HEK293 (cell line): ENCODE results near the gene GLI1.

Experiments
- CTCF ChIA-PET: fragments of 350-600 bp; formaldehyde crosslinking; extraction: SDS; loops from one replicate; lab custom pipeline; 2021; ENCODE audit warnings: antibody characterized with exemption; lab: Yijun Ruan, JAX
- POLR2A ChIA-PET: fragments of 300-600 bp; formaldehyde crosslinking; extraction: SDS; loops from one replicate; lab custom pipeline; 2020; ENCODE audit warnings: antibody characterized with exemption, inconsistent platforms; lab: Yijun Ruan, JAX
- H3K27ac ChIP-seq: fragments of 200-500 bp; sonication (Bioruptor generic); 2 replicates; pipeline ENCODE4 v1.5.1; 2014; ENCODE audit warnings: low read depth, low read length, control low read depth, inconsistent platforms; ENCODE audit errors: extremely low read depth
- H3K36me3 ChIP-seq, 2 experiments: fragments of 200-500 bp in 1 of 2; sonication (Bioruptor generic) in 1 of 2; 1 replicate in 1 of 2; 2 replicates in 1 of 2; pipeline ENCODE4 v1.5.1; 2014 to 2017; ENCODE audit warnings: inconsistent platforms in 2 of 2, low read length in 2 of 2; ENCODE audit not compliant: control insufficient read depth in 2 of 2, insufficient read depth in 1 of 2
- H3K4me1 ChIP-seq: fragments of 200-500 bp; sonication (Bioruptor generic); 2 replicates; pipeline ENCODE4 v1.5.1; 2014; ENCODE audit warnings: mild to moderate bottlenecking, low read length, inconsistent platforms; ENCODE audit not compliant: control insufficient read depth, insufficient read depth
- H3K4me3 ChIP-seq: 2 replicates; pipeline ENCODE4 v1.5.1; 2011; ENCODE audit warnings: low read depth, mild to moderate bottlenecking, control low read depth, low read length, moderate library complexity
- H3K9me3 ChIP-seq: fragments of 200-500 bp; sonication (Bioruptor generic); 2 replicates; pipeline ENCODE4 v1.5.1; 2014; ENCODE audit warnings: low read depth, low read length, inconsistent platforms; ENCODE audit not compliant: control insufficient read depth, insufficient read depth
- HOXD13 ChIP-seq: sonication (generic); formaldehyde crosslinking; IDR thresholded peaks from 2 replicates; pipeline ENCODE4 v1.8.0; 2022; ENCODE audit warnings: missing genetic modification reagents, borderline replicate concordance
- INSM2 ChIP-seq: fragments of 450-650 bp; formaldehyde crosslinking; IDR thresholded peaks from 2 replicates; pipeline ENCODE4 v1.5.1; 2016; ENCODE audit warnings: missing biosample characterization, missing genetic modification characterization
- MYNN ChIP-seq: fragments of 450-650 bp; formaldehyde crosslinking; IDR thresholded peaks from 2 replicates; pipeline ENCODE4 v1.5.1; 2016; ENCODE audit warnings: missing biosample characterization, missing genetic modification characterization, borderline replicate concordance
- OSR2 ChIP-seq: fragments of 450-650 bp; formaldehyde crosslinking; IDR thresholded peaks from 2 replicates; pipeline ENCODE4 v1.5.1; 2016; ENCODE audit warnings: missing biosample characterization, missing genetic modification characterization
- REPIN1 ChIP-seq: fragments of 450-650 bp; formaldehyde crosslinking; IDR thresholded peaks from 2 replicates; pipeline ENCODE4 v1.5.1; 2017; ENCODE audit warnings: missing biosample characterization, missing genetic modification characterization, low read depth
- SP2 ChIP-seq: fragments of 450-650 bp; formaldehyde crosslinking; IDR thresholded peaks from 2 replicates; pipeline ENCODE4 v1.5.1; 2016; ENCODE audit warnings: missing biosample characterization, missing genetic modification characterization
- SP3 ChIP-seq: fragments of 450-650 bp; formaldehyde crosslinking; IDR thresholded peaks from 2 replicates; pipeline ENCODE4 v1.5.1; 2016; ENCODE audit warnings: missing biosample characterization, missing genetic modification characterization
- TRIM28 ChIP-seq: IDR thresholded peaks from 2 replicates; pipeline ENCODE4 v1.6.1; 2011; ENCODE audit warnings: low read length, control low read depth, borderline replicate concordance
- ZFP3 ChIP-seq: fragments of 450-650 bp; formaldehyde crosslinking; IDR thresholded peaks from 2 replicates; pipeline ENCODE4 v1.5.1; 2016; ENCODE audit warnings: low read depth, missing biosample characterization, missing genetic modification characterization
- ZIC2 ChIP-seq: fragments of 450-650 bp; formaldehyde crosslinking; IDR thresholded peaks from 2 replicates; pipeline ENCODE4 v1.5.1; 2016; ENCODE audit warnings: missing biosample characterization, missing genetic modification characterization
- ZNF175 ChIP-seq: fragments of 450-650 bp; formaldehyde crosslinking; IDR thresholded peaks from 2 replicates; pipeline ENCODE4 v1.5.1; 2016; ENCODE audit warnings: missing biosample characterization, missing genetic modification characterization
- ZNF202 ChIP-seq: fragments of 450-650 bp; formaldehyde crosslinking; IDR thresholded peaks from 2 replicates; pipeline ENCODE4 v1.5.1; 2016; ENCODE audit warnings: missing biosample characterization, missing genetic modification characterization, borderline replicate concordance
- ZNF324 ChIP-seq: fragments of 450-650 bp; formaldehyde crosslinking; IDR thresholded peaks from 2 replicates; pipeline ENCODE4 v1.5.1; 2016; ENCODE audit warnings: missing biosample characterization, missing genetic modification characterization
- ZNF366 ChIP-seq: fragments of 450-650 bp; formaldehyde crosslinking; conservative IDR thresholded peaks from 2 replicates; pipeline ENCODE4 v1.5.1; 2016; ENCODE audit warnings: missing biosample characterization, missing genetic modification characterization
- ZNF391 ChIP-seq: fragments of 450-650 bp; formaldehyde crosslinking; IDR thresholded peaks from 2 replicates; pipeline ENCODE4 v1.5.1; 2016; ENCODE audit warnings: low read depth, missing biosample characterization, missing genetic modification characterization, borderline replicate concordance
- ZNF426 ChIP-seq: fragments of 450-650 bp; formaldehyde crosslinking; IDR thresholded peaks from 2 replicates; pipeline ENCODE4 v1.5.1; 2017; ENCODE audit warnings: missing biosample characterization, missing genetic modification characterization, mild to moderate bottlenecking, inconsistent platforms, moderate library complexity
- ZNF473 ChIP-seq: fragments of 450-650 bp; formaldehyde crosslinking; IDR thresholded peaks from 2 replicates; pipeline ENCODE4 v1.5.1; 2017; ENCODE audit warnings: missing biosample characterization, missing genetic modification characterization
- ZNF521 ChIP-seq: fragments of 450-650 bp; formaldehyde crosslinking; IDR thresholded peaks from 2 replicates; pipeline ENCODE4 v1.5.1; 2017; ENCODE audit warnings: missing biosample characterization, mild to moderate bottlenecking, missing genetic modification characterization
- ZNF530 ChIP-seq: fragments of 450-650 bp; formaldehyde crosslinking; IDR thresholded peaks from 2 replicates; pipeline ENCODE4 v1.5.1; 2016; ENCODE audit warnings: low read depth, missing biosample characterization, missing genetic modification characterization
- ZNF544 ChIP-seq: fragments of 450-650 bp; formaldehyde crosslinking; IDR thresholded peaks from 2 replicates; pipeline ENCODE4 v1.5.0; 2017; ENCODE audit warnings: missing biosample characterization, missing genetic modification characterization
- ZNF558 ChIP-seq: fragments of 450-650 bp; formaldehyde crosslinking; IDR thresholded peaks from 2 replicates; pipeline ENCODE4 v1.5.1; 2016; ENCODE audit warnings: missing biosample characterization, missing genetic modification characterization
- ZNF596 ChIP-seq: fragments of 450-650 bp; IDR thresholded peaks from 2 replicates; pipeline ENCODE4 v1.5.0; 2018; ENCODE audit warnings: missing biosample characterization, mild to moderate bottlenecking, missing genetic modification characterization, moderate library complexity
- ZNF629 ChIP-seq: fragments of 450-650 bp; formaldehyde crosslinking; IDR thresholded peaks from 2 replicates; pipeline ENCODE4 v1.5.1; 2017; ENCODE audit warnings: missing biosample characterization, missing genetic modification characterization
- ZNF658 ChIP-seq: fragments of 450-650 bp; formaldehyde crosslinking; IDR thresholded peaks from 2 replicates; pipeline ENCODE4; 2016; ENCODE audit warnings: missing biosample characterization, missing genetic modification characterization
- ZNF664 ChIP-seq: fragments of 450-650 bp; formaldehyde crosslinking; IDR thresholded peaks from 2 replicates; pipeline ENCODE4 v1.5.1; 2016; ENCODE audit warnings: missing biosample characterization, missing genetic modification characterization
- ZNF677 ChIP-seq: fragments of 450-650 bp; IDR thresholded peaks from 2 replicates; pipeline ENCODE4 v1.5.0; 2018; ENCODE audit warnings: missing biosample characterization, mild to moderate bottlenecking, missing genetic modification characterization, moderate library complexity
- ZNF830 ChIP-seq: fragments of 450-650 bp; IDR thresholded peaks from 2 replicates; pipeline ENCODE4 v1.5.0; 2018; ENCODE audit warnings: missing biosample characterization, missing genetic modification characterization, low read depth, mild to moderate bottlenecking, moderate library complexity
- TF ChIP-seq, protein P1 (sequence below): fragments of 450-650 bp; formaldehyde crosslinking; IDR thresholded peaks from 2 replicates; pipeline ENCODE4 v1.5.1; 2016; ENCODE audit warnings: missing biosample characterization, missing genetic modification characterization
- TF ChIP-seq, protein P2 (sequence below): fragments of 450-650 bp; formaldehyde crosslinking; IDR thresholded peaks from 2 replicates; pipeline ENCODE4 v1.5.1; 2017; ENCODE audit warnings: missing biosample characterization, missing genetic modification characterization

GLI1 gene

GRCh38 chr12:57474430-57474829, 14.8 kb downstream of the GLI1 start:
- no peaks in the 10 kb centered on the region for H3K36me3 ChIP-seq
- no peaks in the 10 kb centered on the region for H3K9me3 ChIP-seq
- POLR2A ChIA-PET, result no interaction called here

DNA sequence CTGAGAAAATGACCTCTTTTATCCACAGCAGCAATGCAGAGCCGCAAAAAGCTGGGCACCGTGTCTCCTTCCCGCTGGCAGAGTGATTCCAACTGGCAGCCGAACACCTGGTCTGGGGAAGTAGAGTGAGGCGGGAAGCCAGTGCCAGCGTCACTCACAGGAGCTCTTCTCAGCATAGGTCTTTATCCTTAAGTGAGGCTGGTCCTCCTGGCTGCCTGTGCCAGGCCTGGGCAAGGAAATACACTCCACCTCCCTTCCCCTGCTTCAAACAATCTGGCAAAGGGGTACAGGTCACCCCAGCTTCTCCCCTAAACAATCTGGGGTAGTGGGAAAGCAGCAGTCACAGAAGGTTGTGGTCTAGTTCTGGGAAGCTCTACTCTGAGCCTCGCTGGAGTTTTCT, 15.3 kb downstream of the GLI1 start:
- no peaks in the 10 kb centered on the region for H3K4me1 ChIP-seq
- no peak overlapping the region for H3K4me3 ChIP-seq
- ChIA-PET CTCF (interaction anchor here (0.9 to 2.4 kb wide), 5 partner anchors 9 to 22 kb away, joined by 5 to 19 read pairs (median 5); partner anchors contain the start of genes GLI1 and INHBE), POLR2A (no interaction called here)
- no peak overlapping the region for H3K27ac ChIP-seq
- no peaks in the 10 kb centered on the region for H3K36me3 ChIP-seq
- H3K9me3 ChIP-seq, result no peaks in the 10 kb centered on the region
- no peak for TF ChIP-seq ZNF629 (tag by site-specific recombination)

More at GRCh38 chr12:57474430-57474829, 14.8 kb downstream of the GLI1 start:
- no peaks in the 10 kb centered on the region for H3K4me1 ChIP-seq
- CTCF ChIA-PET, result interaction anchor here (0.9 to 2.4 kb wide), 5 partner anchors 9 to 21 kb away, joined by 5 to 19 read pairs (median 5); partner anchors contain the start of genes GLI1 and INHBE
- no peak overlapping the region for H3K4me3 ChIP-seq
- TF ChIP-seq ZNF530 (tag by site-specific recombination) (no peak), ZNF366 (tag by site-specific recombination) (no peak), SP3 (tag by site-specific recombination) (no peak), ZNF830 (tag by site-specific recombination) (no peak), MYNN (no peak), TRIM28 (no peak), ZNF596 (no peak), INSM2 (tag by site-specific recombination) (no peak), ZNF426 (tag by site-specific recombination) (no peak), ZNF664 (no peak), ZNF521 (tag by site-specific recombination) (no peak), ZNF677 (no peak), ZNF473 (tag by site-specific recombination) (no peak), SP2 (tag by site-specific recombination) (no peak), ZIC2 (tag by site-specific recombination) (no peak), HOXD13 (CRISPR knock-in tag) (no peak), ZNF658 (tag by site-specific recombination) (no peak), REPIN1 (tag by site-specific recombination) (no peak), ZNF175 (tag by site-specific recombination) (no peak)
- TF ChIP-seq, protein P1, sequence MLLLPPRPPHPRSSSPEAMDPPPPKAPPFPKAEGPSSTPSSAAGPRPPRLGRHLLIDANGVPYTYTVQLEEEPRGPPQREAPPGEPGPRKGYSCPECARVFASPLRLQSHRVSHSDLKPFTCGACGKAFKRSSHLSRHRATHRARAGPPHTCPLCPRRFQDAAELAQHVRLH (tag by site-specific recombination), result no peak
- H3K27ac ChIP-seq, result no peak overlapping the region

- Histone ChIP-seq H3K4me3 (no peak overlapping the region), H3K36me3 (no peaks in the 10 kb centered on the region), H3K9me3 (no peaks in the 10 kb centered on the region), H3K4me1 (no peaks in the 10 kb centered on the region), H3K27ac (no peak overlapping the region)
- ChIA-PET CTCF (interaction anchor here (0.9 to 2.4 kb wide), 5 partner anchors 10 to 23 kb away, joined by 5 to 19 read pairs (median 5); partner anchors contain the start of genes GLI1 and INHBE), POLR2A (no interaction called here)
- TF ChIP-seq ZNF324 (tag by site-specific recombination), result no peak
- TF ChIP-seq OSR2 (tag by site-specific recombination), result no peak
- TF ChIP-seq ZNF558 (tag by site-specific recombination), result no peak
- no peak for TF ChIP-seq ZNF202 (tag by site-specific recombination)
- TF ChIP-seq ZNF544 (tag by site-specific recombination), result no peak
- no peak for TF ChIP-seq ZFP3 (tag by site-specific recombination)
- TF ChIP-seq, protein P2, sequence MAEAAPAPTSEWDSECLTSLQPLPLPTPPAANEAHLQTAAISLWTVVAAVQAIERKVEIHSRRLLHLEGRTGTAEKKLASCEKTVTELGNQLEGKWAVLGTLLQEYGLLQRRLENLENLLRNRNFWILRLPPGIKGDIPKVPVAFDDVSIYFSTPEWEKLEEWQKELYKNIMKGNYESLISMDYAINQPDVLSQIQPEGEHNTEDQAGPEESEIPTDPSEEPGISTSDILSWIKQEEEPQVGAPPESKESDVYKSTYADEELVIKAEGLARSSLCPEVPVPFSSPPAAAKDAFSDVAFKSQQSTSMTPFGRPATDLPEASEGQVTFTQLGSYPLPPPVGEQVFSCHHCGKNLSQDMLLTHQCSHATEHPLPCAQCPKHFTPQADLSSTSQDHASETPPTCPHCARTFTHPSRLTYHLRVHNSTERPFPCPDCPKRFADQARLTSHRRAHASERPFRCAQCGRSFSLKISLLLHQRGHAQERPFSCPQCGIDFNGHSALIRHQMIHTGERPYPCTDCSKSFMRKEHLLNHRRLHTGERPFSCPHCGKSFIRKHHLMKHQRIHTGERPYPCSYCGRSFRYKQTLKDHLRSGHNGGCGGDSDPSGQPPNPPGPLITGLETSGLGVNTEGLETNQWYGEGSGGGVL, result no peak
- TF ChIP-seq ZNF391, result no peak
Observed at GRCh38 chr12:57475271-57476161, 15.9 kb downstream of the GLI1 start.
